NCI-H526 (cell line): Measurements from ENCODE around the gene EEF1G.
"Not testable (repeated sequence)": the region's sequence is repeated elsewhere in the genome, so short reads cannot be mapped to it uniquely, and the experiment has no call there.

Experiments
- DNase-seq, 2 experiments: peaks; one replicate each; lab custom pipeline; 2025; lab: John Stamatoyannopoulos, UW

The EEF1G gene

DNA sequence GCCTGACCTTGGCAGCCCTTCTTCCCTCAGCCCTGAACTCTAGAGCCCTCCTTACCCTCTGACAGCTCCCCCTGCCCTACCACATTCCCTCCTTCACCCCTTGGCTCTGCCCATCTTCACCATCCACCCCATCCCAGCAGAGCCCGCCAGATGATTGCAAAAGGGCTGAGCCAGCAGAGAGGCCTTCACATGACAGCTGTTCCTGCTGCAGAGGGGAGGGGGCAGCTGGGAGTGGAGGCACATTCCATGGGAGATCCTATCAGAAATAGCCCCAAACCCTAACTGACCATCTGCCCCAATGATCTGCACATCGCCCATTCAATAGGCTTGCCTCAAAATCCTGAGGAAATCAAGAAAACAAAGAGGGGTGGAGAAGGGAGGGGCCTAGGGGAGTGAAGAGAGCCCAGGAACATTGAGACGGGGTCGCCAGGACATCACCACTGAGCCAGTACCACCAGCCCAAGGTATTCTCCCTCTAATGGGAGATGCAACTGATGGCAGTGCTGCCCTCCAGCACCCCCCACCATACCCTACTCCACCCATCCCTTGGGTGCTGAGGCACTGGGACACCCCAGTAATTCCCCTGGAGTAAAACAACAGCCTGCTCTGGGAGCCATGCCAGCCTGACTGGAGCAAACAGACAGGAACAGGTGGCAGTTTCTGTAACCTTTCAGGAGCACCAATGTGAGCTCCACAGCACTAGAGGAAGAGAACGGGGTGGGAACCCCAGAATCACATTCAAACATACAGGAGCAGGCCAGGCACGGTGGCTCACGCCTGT lies 19.1 kb downstream of the EEF1G start:
- DNase-seq = no peak

DNA sequence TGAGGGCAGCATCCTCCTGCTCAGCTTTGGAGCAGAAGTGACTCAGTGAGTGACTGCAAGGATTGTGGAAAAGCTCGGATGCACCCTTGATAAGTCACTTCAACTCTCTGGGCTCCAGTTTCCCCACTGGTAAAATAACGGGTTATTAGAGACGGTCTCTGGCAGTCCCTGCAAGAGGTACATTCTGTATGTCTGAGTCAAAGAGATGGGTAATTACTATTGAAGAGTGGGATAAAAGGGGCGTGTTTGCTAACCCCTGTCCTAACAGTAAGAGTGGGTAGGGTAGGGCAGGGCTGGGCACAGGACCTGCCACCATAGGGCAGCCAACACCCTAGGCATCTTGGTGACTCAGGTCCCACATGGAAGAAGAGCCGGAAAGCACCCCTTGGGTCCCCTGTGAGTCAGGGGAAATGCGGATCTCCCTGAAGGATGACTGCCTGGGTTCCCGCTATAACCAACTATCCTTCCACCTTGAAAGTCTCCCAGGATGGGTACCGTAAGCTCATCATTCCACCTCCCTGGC lies 19.8 kb downstream of the EEF1G start:
- no peak for DNase-seq

DNA sequence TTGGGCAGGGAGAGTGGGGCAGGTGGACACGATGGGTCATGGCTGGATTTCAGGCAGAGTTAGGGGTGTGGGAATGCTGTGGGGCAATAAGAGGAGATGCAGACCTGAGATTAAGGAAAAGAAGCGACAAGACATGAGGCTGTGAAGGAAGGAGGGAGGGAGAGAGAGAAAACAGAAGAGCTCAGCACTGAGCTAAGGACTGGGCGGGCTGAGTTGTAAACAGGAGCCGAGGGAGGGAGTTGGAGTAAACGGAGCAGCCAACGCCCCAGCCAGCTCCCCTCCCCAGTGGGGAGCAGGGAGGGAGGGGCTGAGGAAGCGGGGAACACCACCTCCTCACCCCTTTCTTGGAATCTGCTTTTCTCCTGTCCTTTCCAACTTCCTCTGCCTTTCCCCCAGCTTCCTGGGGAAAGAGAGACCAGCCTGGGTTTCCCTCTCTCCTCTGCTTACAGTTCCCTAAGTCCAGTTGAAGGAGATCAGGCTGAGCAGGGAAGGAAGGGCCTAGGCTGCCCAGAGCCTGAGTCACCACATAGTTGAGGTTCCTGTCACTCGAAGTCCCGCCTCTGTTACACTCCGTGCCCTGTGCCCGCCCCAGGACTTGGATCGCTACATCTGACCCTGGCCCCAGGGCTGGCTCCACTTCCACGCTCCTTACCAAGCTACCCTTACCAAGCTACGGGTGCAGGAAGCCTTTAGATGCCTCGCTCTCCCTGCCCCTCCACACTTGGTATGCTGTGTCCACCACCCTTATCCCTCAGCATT lies 20.4 kb downstream of the EEF1G start:
- peak in 1 of 2 experiments; percentile 50 for DNase-seq

DNA sequence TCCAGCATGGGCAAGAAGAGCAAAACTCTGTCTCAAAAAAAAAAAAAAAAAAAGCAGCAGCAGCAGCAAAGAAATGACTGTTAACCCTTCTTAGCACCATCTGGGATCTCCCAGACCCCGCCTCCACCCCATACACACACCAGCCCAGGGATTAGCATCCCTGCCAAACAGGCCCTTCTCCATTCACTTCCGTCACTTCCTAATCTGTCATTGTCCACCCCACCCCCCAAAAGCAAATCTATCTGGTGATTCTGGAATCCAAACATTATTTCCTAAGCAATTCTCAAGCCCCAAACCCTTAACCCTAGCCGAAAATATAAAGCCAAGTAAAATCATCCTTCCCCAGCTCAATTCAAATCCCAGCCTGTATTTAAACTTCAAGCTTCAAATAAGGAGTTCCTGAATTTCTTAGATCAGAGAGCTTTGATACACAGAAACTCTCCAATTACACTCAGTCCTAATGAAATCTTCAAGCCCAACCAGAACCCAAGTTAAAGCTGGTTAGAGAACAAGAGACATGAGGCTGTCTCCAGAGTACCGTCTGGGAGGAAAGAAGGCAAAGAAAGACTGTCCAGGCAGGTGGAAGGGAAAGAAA lies 21.1 kb downstream of the EEF1G start:
- no peak for DNase-seq

DNA sequence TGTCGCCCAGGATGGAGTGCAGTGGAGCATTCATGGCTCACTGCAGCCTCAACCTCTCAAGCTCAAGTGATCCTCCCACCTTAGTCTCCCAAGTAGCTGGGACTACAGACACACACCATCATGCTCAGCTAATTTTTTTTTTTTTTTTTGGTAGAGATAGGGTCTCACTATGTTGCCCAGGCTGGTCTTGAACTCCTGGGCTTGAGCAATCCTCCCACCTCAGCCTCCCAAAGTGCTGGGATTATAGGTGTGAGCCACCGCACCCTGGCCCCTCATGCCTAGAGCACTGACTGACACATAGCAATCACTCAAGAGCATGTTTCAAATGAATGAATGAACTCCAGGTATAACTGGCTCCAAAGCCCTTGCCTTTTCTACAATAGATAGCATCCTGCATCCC lies 23.2 kb downstream of the EEF1G start:
- not testable (repeated sequence) for DNase-seq

DNA sequence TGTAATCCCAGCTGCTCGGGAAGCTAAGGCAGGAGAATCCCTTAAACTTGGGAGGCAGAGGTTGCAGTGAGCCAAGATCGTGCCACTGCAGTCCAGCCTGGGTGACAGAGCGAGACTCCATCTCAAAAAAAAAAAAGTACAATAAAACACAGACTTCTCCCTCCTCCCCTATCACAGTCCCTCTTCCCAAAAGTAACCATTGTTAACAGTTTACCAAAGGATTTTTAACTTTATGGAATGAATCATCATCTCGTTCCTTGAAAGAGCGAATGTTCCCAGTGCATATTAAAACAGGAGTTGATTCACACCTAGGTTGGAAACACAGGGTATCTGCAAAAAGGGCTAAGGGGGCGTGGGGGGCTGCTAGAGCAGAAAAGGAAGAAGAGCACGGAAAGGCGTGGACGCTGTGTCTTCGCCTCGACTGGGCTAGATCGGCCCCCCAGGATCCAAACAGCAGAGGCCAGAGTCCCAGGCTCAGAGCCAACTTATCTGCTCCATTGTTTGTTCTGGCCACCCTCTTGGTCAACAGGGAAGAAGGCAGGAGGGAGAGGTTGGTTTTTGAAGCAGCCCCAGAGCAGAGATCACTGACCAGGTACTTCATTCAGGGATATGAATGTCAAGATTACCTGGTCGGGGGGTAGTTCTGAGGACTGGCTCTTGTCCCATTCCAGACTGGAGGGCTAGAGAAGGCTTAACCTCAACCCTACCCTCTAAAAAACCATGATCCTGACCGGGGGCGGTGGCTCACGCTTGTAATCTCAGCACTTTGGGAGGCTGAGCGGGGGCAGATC lies 25.0 kb downstream of the EEF1G start:
- DNase-seq = no peak

DNA sequence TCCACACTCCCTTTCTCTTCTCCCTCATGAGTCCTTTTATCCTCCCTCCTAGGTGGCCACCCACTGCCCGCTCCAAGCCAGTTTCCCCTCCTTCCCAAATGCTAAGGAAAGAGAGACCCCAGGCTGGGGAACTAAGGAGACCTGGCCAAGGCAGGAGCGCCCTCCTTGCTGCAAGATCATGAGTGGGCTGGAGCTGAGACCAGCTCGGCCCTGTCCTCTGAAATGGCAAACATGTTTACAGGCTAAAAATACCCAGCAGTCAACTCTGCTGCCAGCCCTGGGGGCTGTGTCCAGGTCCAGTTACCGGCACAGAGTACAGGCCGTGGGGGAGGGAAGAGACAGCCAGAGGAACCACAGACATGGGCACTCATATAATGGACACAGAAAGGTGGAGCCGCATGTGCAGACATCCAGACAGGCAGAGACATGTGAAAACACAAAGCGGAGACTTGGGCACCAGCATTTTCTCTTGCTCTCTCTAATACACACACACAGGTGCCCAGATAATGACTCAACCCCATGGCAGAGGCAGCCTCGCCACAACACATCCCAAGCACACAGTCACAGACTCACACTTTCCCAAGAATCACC lies 25.9 kb downstream of the EEF1G start:
- peak in 1 of 2 experiments; percentile 63 for DNase-seq

DNA sequence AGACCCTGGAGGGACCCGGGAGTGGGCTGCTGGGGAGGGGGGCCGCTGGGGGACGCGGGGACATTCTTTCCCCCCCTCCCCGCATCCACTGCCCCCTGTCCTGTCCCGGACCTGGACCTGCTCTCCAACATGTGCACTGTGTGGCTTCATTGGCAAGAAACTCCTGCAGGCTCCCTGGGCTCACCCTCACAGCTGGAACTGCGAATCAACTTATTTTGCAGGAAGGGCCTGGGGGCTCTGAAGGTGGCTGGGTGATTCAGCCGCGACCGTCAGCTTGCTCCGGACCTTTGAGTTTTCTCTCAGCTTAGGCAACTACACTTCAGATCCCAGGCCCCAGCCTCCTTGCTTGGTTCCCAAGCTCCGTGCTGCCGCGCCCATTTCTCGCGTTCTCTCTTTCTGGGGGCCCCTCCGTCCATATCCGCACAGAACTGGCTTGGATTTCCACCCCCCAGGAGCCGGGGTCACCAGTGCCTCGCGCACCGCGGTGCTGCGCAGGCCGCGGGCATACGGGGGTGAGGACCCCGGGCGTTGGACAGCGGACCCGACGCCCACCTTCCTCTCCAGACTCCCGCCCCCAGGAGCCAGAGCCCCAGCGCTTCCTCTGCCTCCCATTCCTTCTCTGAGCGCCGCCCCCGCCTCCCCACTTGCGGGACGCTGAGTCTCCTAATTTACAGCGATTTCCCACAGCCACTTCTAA lies 26.6 kb downstream of the EEF1G start:
- peak in 1 of 2 experiments; percentile 73 for DNase-seq

DNA sequence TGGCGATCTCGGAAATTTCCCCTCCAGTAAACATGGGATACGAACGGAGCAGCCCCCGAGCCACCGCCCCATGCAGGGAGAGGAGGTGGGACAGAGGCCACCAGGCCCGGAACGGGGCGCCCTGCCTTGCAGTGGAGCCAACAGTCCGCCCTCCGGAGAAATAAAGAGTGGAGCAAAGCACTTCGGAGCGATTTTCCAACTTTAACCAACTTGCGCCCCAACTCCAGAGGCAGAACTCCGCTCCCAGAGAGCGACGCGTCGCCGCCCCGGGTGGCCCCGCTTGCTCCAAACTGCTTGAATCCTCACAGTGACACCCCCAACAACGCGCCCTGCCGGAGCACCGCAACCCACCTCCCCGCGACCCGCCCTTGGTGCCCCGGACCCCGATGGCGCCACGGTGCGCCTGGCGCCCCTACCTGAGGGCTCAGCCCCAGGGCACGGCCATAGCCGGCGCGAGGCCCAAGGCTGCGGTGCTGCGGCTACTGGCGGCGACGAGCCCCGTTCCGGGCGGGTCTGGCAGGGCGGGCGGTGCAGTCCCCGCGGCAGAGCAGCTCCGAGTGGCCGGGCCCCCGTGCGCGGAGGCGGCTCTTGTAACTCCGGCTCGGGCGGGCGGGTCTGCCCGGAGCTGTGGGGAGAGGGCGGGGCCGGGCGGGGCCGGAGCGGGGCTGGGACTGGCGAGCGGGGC lies 27.3 kb downstream of the EEF1G start, which contains the start of gene AHNAK:
TSS of gene AHNAK (minus strand) at position 563 of the 685 bp plus-strand sequence. CDS start 10,708 bp downstream, outside the sequence.
- peak; percentile 55 to 94 for DNase-seq

DNA sequence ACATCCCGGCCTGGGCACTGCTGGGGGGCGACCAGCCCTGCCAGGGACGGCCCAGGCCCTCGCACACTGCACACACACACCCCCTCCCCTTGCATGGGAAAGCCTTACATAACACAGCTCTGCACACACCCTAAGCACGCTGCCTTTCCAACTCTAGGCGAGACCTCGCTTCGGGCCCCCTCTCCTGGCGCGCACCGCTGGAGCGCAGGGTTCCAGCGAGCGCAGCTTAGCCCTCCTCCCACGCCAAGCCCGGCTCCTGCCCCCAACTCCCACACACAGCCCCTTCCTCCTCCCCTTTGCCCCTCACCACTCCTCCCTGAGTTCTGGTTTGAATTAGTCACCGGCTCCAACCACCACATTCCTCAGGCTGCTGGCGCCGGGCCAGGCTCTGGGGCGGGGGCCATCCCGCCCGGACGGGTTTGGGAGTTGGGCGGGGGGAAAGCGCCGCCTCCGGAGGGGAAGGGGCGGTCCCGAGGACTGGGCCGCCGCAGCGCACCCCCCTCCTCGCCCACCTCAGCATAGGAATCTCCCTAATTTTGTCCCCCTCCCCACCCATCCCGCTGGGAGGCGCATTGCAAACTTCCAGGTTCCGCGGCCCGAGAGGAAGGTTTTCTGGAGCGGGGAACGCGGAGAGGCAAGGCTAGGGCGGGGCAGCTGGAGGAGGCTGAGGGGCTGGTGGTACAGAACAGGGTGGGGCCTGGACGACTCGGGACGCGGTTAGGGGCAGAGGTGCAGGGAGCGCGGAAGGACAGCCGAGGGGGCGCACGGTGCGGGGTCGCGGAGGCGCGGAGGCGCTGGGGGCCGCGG lies 28.1 kb downstream of the EEF1G start:
- DNase-seq = peak; percentile 78 to 92

DNA sequence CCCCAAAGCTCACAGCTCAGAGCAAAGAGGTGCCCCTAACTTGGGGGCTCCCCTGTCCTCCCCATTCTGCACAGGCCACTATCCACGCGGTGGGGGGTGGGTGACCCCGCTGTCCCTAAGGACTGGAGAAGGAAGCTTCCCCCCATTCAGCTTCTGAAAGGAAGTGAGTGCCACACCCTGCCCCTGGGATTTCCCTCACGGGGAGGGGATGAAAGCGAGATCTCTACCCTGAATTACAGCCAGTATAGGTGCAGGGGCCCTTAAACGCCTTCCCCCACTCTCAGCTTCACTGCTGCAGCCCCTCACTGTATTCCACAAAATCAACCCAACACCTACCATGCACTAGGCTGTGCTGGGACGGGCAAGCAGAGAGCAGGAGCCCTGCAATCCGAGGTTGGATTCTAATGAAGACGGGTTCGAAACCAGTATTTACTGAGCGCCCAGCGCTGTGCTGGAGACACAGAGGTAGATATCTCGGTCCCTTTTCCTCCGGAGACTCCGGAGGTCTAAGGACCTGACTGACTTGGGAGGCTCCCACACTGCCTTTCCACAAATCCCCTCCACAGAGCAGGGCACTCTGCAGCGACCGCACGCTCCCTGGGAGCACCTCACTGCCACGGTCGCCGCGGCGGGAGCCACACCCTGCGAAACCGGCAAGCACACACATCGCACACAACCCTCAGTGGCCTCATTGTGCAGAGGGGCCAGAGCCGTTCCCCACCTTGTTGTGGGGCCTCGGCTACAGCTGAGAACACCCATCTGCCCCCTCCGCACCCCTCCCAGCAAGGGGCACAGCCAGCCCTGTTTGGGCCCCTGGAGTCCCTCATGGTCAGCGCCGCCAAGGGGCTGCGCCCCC lies 28.9 kb downstream of the EEF1G start:
- DNase-seq = peak in 1 of 2 experiments; percentile 89

DNA sequence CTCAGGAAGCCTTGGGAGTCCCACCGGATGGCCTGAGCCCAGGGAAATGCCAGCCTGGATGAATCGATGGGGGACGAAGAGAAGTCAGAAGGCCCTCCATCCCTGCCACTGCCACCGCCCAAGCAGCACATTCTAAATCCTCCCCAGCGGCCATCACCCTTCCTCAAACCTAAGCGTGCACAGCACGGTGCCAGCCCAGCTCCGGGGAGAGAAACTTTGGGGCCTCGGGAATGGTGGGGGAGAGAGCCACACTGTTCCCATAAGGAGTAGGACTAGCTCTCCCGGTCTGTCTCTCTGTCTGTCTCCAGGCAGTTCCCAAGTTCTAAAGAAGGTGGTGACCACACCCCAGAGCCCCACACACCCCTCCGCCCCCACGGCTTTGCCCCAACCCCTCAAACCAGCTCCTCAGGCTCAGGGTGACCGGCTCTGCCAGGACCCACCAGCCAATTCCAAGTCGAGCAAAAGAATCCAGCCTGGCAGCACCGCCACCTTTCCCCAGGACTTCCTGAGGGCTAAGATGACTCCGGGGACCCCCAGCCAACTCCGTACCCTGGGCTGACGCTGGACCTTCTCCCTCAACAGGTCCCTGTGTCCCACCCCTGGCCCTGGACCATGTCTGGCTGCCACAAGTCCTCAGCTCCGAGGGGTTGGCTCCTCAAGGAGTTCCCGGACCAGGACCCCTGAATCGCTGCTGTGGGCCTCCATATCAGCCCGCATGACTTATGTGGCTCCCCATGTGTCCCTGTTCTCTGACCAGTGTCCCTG lies 29.8 kb downstream of the EEF1G start:
- peak in 1 of 2 experiments; percentile 70 for DNase-seq

DNA sequence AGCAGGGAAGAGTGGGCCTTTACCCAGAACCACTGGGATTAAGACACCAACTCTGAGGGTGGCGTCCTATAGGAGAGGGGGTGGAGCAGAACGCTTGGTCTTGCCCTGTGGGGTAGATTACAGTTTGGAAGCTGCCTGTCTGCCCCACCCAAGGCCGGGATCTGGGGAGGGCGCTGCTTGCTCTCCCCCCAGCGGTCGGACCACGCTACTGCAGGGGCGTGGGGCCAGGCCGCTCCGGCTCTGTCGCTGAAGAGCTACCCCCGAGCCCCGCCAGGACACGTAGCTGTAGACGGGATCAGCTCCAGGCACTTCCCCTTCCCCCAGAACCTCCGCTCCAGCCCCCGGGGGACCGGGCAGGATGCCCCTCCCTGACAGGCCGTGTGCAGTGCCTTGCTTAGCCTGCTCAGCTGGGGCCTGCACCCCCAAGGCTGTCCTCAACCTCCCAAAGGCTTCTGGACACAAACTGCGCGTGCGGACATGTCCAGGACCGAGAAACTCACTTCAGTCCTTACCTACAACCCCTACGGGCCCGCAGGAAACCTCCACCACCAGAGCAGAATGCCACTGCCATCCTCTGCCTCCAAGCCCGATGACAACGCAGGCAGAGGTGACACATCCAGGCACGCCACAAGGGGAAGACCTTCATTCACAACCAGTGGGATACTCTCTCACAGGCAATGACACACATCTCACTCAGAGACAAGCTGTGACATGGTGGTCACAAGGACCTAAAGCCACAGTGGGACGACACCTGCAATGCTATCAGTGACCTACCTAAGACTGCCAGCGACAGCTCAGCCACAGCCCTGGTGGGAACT lies 30.7 kb downstream of the EEF1G start:
- peak; percentile 87 to 97 for DNase-seq

DNA sequence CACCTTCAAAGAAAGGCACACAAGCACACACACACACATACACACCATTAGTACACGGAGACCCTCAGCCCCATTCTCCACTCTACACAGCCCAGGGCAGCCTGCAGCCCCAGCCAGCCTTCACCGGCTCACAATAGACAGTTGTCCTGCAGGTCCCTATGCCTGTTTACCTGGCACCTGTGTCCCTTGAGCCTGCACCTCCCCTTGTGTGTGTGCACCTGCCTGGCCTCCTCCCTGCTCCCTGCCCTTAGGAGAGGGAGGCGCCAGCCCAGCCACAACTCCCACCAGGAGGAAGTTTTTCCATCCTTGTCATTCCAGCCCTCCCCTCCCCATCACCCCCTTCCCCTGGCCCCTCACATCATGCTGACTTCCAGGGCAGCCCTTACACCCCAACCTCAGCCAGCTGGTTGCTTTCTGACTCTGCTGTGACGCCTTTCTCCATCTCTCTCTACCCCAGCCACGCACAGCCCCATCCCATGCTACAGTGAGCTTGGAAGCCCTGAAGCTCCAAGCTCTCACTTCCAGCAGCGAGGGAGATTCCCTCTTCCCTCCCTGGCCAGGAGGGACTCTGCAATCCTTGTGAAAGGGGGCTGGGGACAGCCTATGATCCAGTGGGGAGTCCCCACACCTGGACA lies 31.5 kb downstream of the EEF1G start:
- DNase-seq = peak; percentile 85 to 93

DNA sequence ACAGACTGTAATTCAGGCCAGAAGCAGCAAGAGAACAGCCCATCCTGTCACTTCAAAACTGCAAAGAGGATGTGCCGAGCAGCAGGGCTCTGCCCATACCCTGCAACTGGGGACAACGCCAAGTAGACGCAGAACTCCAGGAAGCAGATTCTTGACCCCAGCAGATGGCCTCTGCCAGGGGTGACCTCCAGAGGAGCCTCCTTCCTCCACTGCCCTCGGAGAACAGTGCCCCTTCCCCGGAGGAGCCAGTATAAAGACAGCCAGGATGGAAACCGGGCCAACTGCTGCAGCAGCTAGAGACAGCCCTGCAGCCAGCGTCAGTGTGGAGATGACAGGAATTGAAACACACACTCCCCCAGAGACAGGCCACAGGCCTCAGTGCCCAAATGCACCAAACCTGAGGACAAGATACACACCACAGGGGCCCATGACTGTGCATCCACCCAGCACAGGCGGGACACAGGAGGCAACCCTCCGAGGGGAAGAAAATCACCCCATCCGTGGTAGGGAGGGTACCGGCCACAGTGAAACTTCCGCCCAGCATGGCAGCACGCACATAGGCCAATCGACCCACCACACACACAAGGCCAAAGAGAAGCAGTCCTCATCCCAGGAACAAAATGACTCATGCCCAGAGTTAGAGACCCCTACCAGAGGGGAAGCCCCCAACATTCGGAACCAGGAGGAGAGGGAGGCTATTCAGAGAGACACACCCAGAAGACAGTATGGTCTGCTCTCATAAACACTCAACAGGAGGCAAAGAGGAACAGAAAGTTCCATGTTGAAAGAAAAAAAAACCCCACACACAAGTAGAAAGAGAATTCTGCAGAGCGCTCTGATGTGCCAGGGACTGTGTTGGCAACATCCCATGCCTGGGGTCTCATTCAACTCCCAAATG lies 32.6 kb downstream of the EEF1G start:
- DNase-seq = peak in 1 of 2 experiments; percentile 33
